Hepatic stellate cell (primary cell): ENCODE data around the gene GUCA1A.
"Not testable (repeated sequence)": the region's sequence is repeated elsewhere in the genome, so short reads cannot be mapped to it uniquely, and the experiment has no call there.

Experiments used
- DNase-seq: peaks from one replicate; pipeline ENCODE4 v3.0.0; 2011; ENCODE audit warnings: low spot score

Gene GUCA1A

DNA sequence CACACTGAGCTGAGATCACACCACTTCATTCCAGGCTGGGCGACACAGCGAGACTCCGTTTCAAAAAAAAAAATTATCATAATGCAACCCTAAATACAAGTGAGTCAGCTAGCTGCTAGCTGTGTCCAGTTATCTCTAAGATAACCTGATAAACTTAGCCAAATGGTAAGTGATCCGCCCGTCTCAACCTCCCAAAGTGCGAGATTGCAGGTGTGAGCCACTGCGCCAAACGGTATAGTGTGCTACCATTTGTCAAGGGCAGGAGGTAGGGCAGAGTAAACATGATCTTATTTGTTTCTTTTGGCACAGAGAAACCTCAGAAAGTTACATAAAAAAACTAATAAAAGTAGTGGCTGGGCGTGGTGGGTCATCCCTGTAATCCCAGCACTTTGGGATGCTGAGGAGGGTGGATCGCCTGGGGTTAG is 26.0 kb upstream of the GUCA1A start:
- no peak for DNase-seq

DNA sequence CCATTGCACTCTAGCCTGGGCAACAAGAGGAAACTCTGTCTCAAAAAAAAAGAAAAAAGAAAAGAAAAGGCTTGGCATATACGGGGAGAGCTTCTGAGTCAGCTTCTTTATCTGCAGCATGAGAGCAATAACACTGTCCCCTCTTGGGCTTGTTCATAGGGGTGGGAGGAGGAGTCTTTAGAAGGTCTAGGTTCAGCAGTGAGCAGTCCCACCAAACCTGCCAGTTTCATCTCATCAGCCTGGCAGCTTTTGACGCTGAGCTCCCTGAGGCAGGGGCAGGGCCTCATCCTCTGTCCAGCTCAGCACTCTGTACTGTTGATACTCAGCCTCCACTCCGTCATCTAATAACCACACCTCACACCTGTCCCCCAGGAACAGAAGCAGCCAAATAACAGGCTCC is 25.1 kb upstream of the GUCA1A start:
- no peak for DNase-seq

DNA sequence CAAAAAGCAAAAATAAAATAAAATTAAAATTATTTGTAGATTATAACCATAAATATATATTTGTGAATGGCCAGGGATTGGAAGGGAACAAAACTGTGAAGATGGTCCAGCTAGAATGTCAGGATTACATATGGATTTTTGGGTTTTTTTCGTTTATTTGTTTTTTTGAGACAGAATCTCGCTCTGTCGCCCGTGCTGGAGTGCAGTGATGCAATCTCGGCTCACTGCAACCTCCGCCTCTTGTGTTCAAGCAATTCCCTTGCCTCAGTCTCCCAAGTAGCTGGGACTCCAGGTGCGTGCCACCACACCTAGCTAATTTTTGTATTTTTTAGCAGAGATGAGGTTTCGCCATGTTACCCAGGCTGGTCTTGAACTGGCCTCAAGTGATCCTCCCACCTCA is 22.9 kb upstream of the GUCA1A start:
- no peak for DNase-seq

DNA sequence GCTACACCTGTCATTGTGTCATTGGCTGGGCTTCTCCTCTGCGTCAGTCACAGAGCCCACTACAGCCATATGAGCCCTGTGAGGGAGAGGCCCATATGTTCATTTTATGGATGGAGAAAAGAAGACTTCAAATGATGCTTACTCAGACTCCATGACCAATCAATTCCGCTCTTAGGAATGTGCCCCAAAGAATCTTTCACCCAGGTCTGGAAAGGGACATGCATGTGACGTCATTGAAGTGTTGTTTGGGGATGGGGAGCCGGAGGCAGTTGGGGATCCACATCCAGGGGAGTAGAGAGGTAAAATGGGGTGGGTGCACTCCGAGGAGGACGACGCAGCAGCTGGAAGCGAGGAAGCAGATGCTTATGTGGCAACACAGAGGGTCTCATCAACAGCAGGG is 21.1 kb upstream of the GUCA1A start:
- DNase-seq = no peak

DNA sequence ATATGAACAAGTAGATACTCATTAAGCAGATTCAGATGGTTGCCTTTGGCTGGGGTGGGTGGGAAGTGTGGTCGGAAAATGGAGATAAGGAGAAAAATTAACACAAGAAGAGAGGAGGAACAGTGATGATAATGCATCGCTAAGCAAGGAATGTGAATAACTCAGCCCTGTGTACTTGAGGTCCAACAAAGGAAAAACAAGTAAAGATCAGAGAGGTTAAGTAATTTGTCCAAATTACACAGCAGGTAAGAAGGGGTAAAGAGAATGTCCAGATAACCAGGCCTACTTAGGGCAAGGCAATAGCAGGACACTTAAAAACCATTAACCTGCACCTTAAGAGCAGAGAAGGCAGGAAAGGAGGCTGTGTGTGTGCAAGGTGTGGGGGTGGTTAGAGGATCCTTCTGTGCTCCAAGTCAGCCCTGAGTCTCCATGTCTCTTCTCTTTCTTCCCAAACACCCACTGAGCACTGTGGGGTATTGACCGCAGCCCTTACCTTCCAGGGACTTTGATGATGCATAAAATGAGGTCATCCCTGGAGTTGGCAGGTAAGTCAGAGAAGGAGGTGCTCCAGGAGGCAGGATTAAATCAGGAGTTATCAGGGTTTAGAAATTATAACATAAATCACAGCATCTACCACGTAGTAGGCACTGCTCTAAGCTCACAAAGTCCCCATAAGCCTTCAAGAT is 20.5 kb upstream of the GUCA1A start:
- not testable (repeated sequence) for DNase-seq

DNA sequence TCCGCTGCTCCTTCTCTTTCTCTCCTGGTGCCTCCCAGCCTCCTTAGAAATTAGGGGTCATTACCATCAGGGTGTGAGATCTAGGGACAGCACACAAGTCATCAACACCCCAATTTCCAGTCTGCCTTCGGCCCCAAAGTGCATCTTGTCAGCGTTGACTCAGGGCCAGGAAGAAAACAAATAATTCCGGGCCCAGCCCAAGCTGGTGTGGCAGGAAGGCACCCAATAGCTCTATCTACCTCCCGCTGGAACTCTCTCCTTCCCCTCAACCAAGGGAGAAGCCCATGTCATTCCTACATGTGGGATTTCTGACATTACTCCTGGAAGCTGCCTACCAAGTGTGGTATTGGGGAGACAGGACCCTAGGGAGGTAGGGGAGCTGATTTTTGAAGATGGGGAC is 19.2 kb upstream of the GUCA1A start:
- DNase-seq = no peak

DNA sequence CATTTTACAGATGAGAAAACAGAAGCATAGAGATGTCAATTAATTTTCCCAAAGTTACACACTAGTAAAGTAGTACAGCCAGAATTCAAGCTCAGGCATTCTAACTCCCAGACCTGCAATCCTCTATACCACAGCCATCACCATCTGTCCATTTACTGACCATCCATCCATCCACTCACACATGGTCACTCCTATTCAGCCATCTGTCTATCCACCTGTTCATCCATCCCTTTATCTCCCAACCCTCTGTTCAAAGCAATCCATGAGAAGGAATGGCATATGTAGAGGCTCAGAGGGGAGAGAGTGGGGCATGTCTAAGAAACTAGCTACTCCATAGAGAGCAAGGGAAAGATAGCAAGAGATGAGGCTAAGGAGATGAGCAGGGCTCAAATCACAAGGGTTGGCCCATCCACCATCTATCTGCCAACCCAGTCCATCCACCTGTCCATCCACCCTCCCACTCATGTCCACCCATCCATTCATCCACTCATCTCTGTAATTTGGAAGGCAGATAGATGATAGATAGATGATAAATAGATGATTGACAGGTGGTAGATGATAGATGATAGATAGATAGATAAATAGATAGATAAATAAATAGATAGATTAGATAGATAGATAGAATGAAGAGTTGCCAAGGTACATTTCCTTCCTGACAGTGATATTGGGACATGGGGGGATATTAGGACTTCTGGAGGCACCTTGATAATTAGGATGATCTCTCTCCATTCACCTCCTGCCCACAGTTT is 18.5 kb upstream of the GUCA1A start:
- no peak for DNase-seq

DNA sequence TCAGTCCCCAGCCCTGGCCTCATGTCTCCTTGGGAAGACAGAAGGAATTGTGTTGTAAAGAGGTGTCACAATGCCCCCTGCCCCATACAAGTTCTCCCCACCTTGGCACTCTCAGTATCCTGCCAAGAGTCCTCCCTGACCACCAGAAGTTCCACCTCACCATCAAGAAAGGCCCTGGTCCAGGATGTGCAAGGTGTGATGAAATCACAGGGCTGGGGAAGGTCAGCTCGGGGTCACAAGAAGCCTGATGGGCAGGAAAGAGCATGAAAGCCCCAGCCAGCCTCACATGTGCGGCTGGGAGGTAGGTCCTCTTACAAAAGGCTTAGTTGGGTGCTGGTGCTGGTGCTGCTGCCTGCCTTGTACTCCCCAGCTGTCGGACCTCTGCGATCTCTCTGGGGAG is 17.9 kb upstream of the GUCA1A start:
- DNase-seq = no peak

DNA sequence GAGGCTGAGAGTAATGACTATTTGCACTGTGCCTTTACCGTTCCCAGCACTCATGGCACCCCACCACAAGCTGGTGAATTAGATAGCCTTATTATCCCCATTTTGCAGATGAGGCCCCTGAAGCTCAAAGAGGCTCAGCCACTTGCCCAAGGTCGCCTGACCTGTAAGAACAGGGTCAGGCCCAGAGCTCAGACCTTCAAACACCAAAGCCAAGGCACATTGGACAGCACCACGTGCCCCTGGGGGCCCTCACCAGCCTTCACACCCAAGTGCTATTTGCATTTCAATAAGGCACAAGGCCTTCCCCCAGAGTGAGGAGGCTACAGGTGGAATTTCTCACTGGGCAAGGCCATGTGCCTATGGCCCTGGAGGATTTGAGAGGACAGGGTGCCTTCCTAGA is 16.5 kb upstream of the GUCA1A start:
- no peak for DNase-seq

DNA sequence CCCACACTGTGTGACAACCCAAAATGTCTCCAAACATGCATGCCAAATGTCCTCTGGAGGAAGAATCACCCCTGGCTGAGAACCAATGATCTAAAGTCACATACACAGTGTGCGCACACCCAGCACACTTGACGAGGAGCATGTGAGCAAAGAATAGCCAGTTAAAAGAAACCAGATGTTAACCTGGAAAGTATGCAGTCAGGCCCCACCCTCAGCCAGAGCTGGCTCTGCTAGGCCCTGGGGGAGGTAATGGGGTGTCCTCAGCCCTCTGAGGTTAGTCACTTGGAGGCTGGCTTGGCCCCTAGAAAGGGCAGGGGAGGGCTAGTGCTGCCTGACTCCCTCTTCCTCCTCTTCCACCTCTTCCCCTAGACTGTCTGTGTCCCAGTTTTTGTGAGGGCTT is 15.2 kb upstream of the GUCA1A start:
- no peak for DNase-seq

DNA sequence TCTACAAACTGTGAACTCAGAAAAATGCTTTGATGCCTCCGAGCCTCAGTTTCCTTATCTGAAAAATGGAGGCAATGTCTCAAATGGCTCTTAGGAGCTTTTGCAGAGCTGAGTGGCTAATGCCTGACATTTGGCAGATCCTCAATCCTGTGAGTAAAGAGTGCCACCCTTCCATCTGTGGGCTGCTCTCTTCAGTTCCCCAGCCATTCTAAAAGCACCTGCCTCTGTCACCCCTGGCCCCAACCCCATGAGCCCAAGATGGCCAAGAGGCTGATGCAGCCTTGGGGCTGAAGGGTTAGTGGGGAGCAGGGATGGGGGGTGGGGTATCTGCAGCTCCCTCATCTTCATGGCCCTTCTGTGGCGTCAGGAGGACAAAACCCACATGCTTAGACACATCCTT is 14.5 kb upstream of the GUCA1A start:
- DNase-seq = no peak

DNA sequence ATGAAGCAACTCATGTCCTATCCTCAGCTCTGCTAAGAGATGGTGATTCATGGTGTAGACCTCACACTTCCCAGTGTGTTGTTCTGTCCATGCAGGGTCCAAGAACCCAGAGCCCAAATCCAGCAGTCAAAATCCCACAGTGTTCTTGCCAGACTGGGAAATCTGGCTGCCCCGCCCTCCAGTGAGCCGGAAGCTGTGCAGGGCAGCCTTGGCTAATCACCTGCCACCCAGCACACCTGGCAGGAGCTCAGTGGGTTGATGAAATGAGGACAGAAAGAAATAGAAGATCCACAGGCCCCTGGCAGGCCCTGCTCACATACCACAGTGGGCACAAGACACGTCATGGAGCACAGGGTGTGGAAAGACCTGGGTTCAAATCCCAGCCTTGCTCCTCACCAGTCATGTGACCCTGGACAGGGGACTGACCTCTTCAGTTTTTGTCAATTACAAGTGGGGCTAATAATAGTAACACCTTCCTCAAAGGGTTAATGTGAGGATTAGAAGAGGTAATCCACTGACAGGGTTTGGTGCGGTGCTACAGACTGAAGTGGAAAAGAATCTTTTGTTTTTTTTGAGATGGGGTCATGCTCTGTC is 13.6 kb upstream of the GUCA1A start:
- no peak for DNase-seq

DNA sequence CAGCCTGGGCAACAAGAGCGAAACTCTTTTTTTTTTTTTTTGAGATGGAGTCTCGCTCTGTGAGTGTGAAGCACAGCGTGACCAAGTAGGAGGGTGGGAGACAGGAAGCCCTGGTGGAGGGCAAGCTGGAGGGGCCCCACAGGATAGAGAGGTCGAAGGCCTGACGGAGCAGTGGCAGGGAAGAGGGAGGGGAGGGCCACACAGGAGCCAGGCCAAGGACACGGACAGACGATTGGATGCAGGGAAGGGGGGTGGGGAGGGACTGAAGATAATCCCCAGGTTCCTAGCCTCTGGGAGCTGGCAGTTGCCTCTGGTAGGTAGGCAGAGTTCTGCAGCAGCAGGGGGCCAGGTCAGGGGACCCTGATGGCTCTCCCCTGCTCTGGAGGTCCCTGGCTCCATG is 10.8 kb upstream of the GUCA1A start:
- DNase-seq = no peak

DNA sequence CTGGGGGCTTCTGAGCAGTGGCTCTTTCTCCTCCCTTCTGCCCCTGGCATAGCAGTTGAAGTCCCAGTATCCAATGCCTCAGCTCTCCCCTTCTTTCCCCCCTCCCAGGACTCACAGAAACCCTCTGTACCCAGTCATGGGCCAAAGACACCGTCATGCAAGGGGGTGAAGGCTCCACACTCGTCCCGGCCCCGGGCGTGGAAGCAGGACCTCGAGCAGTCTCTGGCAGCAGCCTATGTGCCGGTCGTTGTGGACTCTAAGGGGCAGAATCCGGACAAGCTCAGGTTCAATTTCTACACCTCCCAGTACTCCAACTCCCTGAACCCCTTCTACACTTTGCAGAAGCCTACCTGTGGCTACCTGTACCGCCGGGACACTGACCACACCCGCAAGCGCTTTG is 10.4 kb upstream of the GUCA1A start:
- DNase-seq = no peak

DNA sequence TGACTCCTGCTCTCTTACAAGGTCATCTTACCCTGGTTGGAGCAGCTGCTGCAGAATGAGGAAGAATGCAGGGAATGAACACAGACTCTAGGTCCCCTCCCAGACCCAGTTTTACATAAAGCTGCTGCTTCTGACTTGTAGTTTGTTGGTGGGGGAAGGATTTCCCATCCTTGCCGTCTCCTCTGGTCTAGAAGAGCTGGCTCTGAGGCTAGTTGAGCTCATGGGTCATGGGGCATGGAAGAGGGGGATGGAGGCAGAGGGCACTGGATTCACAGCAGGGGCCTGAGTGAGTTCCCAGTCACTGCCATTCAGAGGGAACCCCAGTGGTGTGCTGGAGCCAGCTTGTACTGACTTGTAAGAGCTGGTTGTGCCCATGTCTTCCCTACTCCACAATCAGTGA is 9.2 kb upstream of the GUCA1A start:
- DNase-seq = peak; percentile 59

DNA sequence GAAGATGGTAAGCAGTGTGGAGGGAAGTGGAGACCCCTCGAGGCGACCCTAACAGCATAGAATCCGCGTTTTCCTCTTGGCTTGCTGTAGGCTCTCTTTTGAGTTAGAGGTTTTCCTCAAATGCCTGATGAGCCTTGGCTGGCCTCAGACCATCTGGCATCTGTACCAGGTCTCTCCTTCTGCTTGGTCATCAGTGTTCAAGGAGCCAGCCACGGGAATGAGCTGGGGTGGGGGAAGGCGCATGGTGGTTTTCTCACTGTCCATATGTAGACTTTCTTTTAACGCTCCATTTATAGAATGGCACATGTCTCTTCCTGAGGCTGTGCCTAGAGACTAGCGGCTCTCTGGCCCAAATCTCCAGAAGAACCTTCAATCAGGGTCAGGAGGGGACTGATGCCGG is 8.1 kb upstream of the GUCA1A start:
- peak; percentile 64 for DNase-seq

DNA sequence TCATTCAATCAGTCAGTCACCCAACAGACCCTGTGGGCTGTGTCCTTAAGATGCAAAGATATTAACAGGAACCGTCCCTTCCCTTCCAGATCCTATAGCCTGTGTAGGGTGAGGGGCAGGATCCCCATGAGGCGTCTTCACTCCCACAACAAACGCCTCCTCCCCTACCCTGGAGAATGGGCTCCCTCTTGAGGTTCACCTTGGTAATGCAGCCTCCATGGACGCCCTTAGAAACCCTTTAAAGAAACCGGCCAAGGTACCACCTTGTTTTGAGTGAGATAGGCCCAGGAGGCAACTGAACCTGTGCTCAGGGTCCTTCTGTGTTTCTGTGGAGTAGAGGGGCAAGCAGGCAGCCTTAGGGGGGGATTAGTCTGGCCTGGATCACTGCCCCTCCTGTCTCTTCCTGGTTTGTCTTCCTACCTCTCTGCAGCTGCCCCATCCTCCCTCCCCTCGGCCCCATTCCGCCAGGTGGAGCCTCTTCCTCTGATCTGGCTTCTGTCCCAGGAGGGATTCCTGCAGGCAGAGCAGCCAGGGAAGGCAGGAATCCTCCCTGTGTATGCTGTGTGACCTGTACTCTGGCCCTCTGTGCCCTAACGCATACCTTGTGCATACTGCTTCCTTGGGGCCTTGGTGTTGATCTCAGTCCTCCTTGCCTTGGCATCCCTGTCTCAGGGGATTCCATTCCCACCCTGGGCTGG is 6.6 kb upstream of the GUCA1A start:
- peak; percentile 81 for DNase-seq

DNA sequence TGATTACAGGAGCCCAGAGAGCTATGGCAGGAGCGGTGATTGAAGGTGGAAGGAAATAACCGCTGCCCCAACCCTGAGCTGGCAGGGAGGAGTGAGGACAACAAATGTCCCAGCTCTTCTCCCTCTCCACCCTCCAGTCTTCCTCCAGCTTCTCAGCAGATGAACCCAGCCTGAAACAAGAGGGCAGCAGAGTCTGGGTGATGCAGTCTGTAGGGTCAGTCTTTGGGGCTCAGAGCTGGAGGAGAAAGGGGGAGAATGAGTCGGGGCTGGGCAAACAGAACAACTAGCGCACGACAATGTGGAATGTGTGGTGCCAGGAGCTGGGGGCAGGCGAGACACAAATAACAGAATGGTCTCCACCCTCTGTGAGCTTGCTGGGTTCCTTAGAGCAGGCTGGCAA is 4.5 kb upstream of the GUCA1A start:
- no peak for DNase-seq

DNA sequence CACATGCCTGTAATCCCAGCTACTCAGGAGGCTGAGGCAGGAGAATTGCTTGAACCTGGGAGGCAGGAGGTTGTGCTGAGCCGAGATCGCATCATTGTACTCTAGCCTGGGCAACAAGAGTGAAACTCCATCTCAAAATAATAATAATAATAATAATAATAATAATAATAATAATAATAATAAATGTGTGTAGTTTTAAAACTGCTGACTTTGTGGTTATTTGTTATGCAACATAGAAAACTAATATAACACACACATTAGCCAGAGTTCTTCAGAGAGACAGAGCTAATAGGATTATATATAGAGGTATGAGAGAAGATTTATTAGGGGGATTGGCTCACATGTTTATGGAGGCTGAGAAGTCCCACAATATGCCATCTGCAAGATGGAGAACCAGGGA is 3.4 kb upstream of the GUCA1A start:
- DNase-seq = not testable (repeated sequence)

DNA sequence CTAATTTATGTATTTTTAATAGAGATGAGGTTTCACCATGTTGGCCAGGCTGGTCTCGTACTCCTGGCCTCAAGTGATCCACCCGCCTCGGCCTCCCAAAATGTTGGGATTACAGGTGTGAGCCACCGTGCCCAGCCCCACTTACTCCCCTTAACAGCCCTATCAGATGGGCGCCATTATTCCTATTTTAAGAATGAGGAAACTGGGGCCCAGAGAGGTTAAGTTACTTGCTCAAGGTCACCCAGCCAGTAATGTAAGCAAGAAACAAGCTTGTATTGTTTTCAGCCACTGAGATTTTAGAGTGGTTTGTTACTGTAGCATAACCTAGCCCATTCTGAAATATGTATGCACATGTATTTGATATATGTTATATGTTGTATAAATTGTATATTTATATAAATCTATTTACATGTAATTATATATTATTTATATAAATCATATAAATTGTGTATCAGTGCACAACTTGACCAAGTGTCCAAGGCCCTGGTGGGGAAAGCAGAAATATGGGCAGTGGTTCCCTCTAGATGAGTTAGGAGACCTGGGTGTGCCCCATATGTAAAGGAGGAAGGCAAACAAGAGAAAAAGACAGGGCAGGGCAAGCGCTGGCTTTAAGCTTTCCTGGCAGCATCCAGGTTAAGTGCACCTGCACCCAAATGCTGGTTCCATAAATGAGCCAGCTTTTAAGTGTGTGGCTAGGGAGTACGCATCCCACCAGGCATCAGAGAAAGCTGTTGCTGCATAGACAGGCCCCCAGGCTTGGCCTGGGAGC is 1.2 kb upstream of the GUCA1A start:
- no peak for DNase-seq

DNA sequence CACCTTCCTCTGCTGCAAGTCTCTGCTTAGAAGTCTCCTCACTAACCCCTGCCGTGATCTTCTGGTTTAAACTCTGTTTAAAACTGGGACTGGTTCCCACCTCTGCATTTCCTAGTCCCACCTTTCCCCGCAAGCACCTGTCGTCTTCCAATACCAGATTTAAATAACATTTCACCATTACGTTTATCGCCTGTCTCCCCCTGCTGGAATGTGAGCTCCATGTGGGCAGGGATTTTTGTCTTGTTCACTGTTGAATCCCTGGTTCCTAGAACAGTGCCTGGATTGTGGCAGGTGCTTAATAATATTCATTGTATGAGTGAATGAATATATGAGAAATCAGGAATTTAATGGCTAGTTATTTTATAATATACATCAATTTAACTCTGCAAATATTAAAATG is 2.7 kb downstream of the GUCA1A start:
- no peak for DNase-seq

DNA sequence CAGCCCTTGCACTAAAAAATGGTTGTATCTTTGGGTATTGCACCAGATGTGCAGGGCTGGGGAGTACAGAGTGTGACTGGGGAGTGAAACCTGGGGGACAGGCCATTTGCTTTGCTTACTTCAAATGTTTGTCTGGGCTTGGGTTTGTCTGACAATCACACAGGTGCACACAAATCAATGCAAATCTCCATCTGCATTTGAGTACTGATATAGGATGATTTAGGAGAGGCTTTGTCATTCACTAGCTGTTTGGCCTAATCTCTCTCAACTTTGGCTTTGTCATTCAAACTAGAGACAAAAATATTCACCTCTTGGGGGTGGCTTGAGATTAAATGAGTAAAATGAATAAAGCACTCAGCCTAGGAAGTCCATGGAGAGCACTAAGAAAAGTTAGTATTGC is 3.8 kb downstream of the GUCA1A start:
- no peak for DNase-seq
